HG02981 (cell line): ENCODE data around the gene SPATA6L.

Experiments
- ATAC-seq: cut with Tn5 transposase; IDR thresholded peaks from one replicate; pipeline ENCODE4 v1.9.1; 2021; ENCODE audit warnings: mild to moderate bottlenecking, moderate library complexity; ENCODE audit not compliant: unreplicated experiment

Gene SPATA6L

DNA sequence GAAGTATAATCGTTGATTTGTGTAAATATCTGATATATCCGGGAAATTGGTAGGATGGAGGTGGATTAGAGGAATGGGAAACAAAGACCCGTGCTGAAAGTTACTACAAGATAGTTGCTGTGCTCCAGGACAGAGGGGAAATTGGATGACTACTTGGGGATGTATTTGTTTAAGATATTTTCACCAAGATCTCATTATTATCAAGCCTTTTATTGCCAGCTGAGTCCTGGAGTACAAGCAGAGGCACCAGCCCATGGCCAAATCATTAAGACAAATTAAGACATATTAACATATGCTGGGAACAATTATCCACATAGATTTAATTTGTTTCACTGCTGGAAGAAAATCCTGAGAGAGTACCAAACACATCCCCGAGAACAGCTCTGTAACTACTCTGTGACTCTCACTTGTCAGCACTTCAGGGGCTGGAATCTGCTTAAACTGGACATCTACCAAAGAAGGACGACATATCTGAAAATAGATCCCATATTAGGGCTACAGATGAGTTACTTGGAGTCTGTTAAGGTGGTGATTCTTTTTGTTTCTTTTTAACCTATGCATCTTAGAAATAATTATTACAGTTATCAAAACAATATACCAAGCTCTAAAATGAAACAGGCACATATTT is 107.8 kb downstream of the SPATA6L start:
- no peak for ATAC-seq

DNA sequence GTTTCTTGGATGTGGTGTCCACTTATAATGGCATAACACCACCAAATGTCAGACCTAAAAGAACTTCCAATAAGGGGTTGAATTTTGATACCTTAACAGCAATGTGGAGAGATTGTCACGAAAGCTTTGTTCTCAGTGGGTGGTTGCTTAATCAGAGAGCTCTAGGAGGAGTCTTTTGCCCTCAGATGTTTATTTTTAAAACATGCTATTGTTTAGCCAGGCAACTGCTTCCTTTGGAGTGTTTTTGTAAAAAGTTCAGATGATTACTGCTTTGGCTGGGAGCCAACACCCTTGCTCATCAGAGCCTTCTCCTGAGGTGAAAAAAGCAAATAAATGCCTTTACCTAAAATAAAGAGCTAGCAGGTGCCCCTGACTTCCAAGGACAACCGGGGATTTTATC is 111.0 kb downstream of the SPATA6L start:
- ATAC-seq: no peak

DNA sequence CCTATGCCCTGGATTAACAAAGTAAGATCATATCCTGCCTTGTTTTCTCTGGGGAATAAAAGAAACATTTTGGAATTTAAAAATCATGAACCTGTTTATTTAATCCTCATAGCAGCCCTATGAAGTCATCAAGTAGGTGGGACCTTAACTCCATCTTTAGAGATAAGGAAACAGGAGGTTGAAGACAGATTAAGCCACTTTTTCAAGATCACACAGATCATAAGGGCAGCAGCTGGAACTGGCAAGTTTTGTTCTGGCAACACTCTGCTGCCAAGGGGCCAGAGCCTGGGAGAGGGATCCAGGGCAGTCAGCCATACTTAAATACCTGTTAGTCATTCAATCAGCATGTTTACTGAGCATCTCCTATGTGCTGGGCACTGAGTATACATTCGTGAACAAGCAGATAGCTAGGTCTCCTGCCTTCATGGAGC is 112.3 kb downstream of the SPATA6L start:
- no peak for ATAC-seq

DNA sequence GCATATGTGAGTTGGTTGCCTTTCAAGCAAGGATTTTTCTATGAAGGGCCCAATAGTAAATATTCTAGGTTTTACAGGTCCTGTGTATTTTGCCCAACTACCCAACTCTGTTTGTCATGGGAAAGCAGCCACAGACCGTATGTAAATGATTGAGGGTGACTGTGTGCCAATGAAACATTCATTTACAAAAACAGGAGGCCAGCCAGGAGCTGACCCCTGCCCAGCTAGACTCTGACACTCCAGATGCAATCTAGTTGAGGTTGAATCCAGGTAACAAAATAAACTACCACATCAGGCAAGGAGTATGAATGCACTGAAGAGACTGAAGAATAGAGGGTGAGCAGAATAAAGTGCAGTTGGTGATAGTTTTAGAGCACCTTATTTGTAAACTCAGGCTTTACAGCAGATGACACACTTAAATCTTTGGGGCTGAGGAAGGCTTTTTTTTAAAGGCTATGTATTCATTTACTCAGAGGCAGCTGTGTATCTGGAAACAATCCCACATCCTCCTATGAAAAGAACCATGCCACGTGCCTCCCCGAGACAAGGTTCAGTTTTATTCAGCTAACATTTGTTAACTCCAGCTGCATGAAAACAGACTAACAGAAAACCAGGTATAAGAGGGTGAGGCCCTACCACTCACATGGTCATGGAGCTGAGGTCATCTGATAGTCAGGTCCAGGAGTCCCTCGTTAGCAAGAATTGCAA is 115.3 kb downstream of the SPATA6L start:
- ATAC-seq: no peak

DNA sequence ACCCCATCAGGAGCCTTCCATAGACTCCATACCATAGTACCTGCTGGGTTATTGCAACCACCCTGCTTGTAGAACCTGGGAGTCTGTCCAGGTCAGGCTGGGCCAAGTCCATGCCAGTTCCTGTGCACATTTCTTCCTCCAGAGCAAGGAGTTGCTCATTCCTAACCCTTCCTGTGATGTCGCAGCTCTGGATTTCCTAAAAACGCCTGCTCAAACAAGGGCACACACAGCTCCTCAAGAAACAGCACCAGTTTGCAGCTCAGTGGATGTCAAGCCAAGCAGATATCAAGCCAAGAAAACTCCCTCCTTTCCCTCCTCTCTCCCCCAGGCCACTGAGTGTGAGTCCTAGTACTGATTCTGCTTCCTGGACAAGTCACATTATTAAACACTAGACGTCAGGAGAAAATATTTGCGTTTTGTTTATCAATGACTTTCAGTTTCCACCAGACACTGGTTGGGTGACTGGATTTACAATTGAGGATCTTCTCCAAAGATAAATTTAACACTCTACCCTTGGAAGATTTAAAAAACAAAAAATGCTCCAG is 116.5 kb downstream of the SPATA6L start:
- no peak for ATAC-seq

- ATAC-seq: no peak
Measured at GRCh38 chr9:4548811-4549725, 117.2 kb downstream of the SPATA6L start.
